IPS DF 4.7 (cell line): Measurements from ENCODE around the gene ARHGAP22.

Experiments used
- DNase-seq: peaks from one replicate; pipeline ENCODE4 v3.0.0-alpha.2; 2013; ENCODE audit warnings: low spot score; ENCODE audit errors: extremely low read depth

The ARHGAP22 gene

GRCh38 chr10:48465860-48466521 is 138.9 kb downstream of the ARHGAP22 start:
- DNase-seq, result no peak

- DNase-seq, result no peak
Observed at GRCh38 chr10:48464871-48465736, 139.8 kb downstream of the ARHGAP22 start.

- DNase-seq, result no peak
Observed at GRCh38 chr10:48464121-48464870, 140.6 kb downstream of the ARHGAP22 start.

GRCh38 chr10:48463318-48464003 is 141.4 kb downstream of the ARHGAP22 start:
- DNase-seq, result no peak

- DNase-seq, result no peak
Observed at GRCh38 chr10:48462482-48463020, 142.3 kb downstream of the ARHGAP22 start.

- no peak for DNase-seq
Observed at GRCh38 chr10:48461623-48462481, 143.0 kb downstream of the ARHGAP22 start.

- DNase-seq, result no peak
Observed at GRCh38 chr10:48460182-48460581, 144.7 kb downstream of the ARHGAP22 start.

- DNase-seq, result no peak
Observed at GRCh38 chr10:48459270-48460150, 145.4 kb downstream of the ARHGAP22 start.

- no peak for DNase-seq
Observed at GRCh38 chr10:48458662-48459048, 146.2 kb downstream of the ARHGAP22 start.

GRCh38 chr10:48457949-48458661 is 146.8 kb downstream of the ARHGAP22 start:
- no peak for DNase-seq

GRCh38 chr10:48456808-48457761 is 147.8 kb downstream of the ARHGAP22 start:
- no peak for DNase-seq

- DNase-seq, result no peak
Observed at GRCh38 chr10:48456361-48456804, 148.5 kb downstream of the ARHGAP22 start.

- DNase-seq, result no peak
Observed at GRCh38 chr10:48455392-48456151, 149.3 kb downstream of the ARHGAP22 start.

- DNase-seq, result no peak
Observed at GRCh38 chr10:48455055-48455391, 149.8 kb downstream of the ARHGAP22 start.

GRCh38 chr10:48454302-48455054 is 150.4 kb downstream of the ARHGAP22 start:
- DNase-seq, result no peak
